ENCODE results near the gene MPND.
"Not testable (repeated sequence)": the region's sequence is repeated elsewhere in the genome, so short reads cannot be mapped to it uniquely, and the experiment has no call there.

Gene MPND

DNA sequence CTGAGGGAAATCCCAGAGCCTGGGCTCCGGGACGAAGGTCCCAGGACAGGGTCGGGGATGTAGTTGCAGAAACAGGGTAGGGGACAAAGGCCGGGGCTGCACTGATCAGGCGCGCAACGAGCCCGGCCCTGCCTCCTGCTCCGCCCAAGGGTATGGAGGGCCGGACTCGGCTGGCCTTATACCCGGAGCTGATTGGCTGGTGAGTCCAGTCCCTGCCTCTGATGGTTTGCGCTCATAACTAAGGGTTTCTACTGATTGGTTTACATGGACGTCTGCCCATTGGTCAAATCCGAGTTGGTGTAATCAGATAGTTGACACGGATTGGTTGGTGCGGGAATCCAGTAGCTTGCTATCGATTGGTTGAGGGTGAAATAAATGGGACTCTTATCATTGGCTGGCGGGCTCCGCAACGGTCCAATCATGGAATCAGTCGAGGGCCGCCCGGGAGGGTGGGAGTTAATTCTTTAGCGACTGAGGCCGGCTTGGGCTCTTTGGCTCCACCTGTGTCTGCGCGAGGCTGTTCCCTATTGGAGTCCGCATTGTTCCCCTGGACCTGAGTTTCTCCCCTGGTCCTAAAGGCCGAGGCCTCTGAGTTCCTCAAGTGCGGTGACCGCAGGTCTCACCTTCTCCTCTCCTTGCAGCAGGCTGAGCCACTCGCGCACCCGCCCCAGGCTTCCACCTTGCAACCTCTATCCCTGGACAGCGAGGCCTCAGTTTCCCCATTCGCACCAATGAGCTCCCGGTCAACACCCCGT, 570 bp upstream of the MPND start:
- peak; percentile 99 for DNase-seq
- in situ Hi-C loops (cut with MboI; ENCODE audit: low pct_unique_long_range_greater_than_20kb, low sequenced_read_pairs), result no loop called here

DNA sequence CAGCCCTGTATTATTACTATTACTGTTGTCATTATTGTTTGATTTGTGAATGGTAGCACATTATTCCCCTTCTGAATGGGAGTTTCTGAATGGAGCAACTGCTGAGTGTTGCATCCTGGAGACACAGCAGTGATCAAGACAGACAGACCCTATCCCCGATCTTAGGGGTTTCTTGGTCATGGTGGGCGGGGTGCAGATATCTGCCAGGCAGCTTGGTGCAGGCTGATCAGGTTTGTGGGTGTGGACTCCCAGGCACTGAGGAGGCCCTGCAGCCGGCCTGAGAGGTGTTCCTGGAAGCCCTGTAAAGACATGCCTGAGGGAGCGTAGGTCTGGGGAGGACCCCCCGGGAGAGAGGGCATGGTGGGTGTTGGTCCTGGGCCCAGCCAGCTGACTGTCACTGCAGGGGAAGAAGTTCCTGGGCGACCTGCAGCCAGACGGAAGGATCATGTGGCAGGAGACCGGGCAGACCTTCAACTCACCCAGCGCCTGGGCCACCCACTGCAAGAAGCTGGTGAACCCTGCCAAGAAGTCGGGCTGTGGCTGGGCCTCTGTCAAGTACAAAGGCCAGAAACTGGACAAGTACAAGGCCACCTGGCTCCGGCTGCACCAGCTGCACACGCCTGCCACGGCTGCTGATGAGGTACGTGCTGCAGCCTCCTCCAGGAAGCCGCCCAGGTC, 2.1 kb downstream of the MPND start:
- in situ Hi-C loops (cut with MboI; ENCODE audit: low pct_unique_long_range_greater_than_20kb, low sequenced_read_pairs), result no loop called here
- DNase-seq, result no peak

DNA sequence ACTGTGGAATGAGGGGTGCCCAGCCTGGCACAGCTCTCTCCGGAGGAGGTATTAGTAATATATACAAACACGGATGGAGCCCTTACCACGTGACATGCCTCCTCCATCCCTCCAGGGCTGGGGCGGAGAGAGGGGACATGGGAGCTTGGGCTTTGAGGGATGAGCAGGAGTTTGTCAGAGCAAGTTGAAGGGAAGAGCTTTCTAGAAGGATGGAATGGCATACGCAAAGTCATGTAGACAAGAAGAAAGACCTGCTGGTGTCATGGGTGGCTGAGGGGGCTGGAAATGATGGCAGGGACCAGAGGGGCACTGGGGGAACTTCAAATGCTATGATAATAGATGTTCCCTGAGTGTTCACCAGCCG, 2.6 kb downstream of the MPND start:
- in situ Hi-C loops (cut with MboI; ENCODE audit: low pct_unique_long_range_greater_than_20kb, low sequenced_read_pairs), result no loop called here
- DNase-seq, result no peak

DNA sequence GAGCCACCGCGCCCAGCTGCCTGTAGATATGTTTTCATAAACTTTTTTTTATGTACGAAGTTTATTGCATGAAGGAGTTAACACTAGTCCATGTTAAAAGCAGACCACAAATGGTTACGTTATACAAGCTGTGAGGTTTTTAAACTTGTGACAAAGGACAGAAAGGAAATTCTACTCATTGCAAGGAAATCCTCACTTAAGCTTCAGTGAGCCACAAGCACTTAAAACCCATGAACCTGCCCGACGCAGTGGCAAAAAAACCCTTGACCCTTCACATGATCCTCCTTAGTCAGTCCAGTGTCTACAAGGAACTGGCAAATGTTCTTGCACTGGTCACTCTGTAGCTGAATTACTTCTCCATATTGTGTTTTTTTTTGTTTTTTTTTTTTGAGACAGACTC, 4.2 kb downstream of the MPND start:
- no peak for DNase-seq
- in situ Hi-C loops (cut with MboI; ENCODE audit: low pct_unique_long_range_greater_than_20kb, low sequenced_read_pairs), result no loop called here

DNA sequence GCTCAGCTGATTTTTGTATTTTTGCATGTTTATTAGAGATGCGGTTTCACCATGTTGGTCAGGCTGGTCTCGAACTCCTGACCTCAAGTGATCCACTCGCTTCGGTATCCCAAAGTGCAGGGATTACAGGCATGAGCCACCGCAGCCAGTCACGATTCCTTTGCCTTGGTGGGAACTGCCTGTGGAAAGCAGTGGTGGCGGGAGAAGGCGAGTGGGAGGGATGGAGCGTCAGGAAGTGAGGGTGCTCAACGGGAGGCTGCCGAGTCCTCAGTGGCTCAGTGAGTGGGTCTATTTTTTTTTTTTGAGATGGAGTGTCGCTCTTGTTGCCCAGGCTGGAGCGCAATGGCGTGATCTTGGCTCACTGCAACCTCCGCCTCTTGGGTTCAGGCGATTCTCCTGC, 5.9 kb downstream of the MPND start:
- DNase-seq; in situ Hi-C loops (cut with MboI; ENCODE audit: low pct_unique_long_range_greater_than_20kb, low sequenced_read_pairs): not testable (repeated sequence)

DNA sequence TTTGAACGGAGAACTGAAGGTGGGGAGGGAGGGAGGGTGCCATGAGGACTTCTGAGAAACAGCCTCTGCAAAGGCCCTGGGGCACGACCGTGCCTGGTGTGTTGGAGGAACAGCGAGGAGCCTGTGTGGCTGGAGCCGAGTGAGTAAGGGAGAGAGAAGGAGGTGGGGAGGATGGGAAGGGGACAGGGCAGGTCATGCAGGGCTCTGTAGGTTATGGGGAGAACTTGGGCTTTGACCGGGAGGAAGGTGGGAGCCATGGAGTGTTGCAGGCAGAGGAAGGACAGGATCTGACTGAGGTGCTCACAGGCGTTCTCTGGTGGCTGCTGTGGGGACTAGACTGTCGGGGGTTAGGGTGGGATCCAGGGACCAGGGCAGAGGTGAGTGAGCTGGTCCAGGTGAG, 6.7 kb downstream of the MPND start:
- no peak for DNase-seq
- in situ Hi-C loops (cut with MboI; ENCODE audit: low pct_unique_long_range_greater_than_20kb, low sequenced_read_pairs), result no loop called here

DNA sequence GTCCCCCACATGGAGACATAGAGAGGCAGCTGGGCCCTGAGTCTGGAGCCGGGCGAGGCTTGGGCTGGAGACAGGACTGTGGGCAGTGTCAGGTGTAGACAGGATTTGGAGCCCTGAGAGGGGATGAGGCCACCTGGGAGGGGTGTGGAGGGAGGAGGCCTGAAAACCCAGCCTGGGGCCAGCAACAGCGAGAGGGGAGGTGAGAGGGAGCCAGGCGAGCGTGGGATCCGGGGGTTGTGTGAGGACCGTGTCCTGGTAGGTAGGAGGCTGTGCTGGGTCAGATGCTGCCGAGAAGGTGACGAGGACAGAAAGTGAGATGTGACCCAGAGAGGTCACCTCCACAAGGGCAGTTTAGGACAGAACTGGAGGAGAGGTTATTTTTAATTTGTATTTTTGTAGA, 7.4 kb downstream of the MPND start:
- DNase-seq, result no peak
- in situ Hi-C loops (cut with MboI; ENCODE audit: low pct_unique_long_range_greater_than_20kb, low sequenced_read_pairs), result no loop called here

DNA sequence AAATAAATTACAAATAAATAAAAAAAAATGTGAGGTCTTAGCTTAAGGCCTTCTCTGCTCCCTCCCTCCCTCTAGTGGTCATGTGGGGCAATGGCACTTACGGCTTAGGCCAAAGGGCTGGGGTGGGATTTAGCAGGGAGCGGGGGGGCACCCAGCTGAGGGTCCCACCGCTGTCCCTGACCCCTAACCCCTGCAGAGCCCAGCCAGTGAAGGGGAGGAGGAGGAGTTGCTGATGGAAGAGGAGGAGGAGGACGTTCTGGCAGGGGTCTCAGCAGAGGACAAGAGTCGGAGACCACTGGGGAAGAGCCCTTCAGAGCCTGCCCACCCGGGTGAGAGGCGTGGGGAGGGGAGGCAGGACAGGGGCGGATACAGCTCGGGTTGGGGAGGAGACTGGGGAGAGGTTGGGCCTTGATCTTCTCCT, 9.3 kb downstream of the MPND start:
- peak; percentile 52 for DNase-seq
- in situ Hi-C loops (cut with MboI; ENCODE audit: low pct_unique_long_range_greater_than_20kb, low sequenced_read_pairs), result no loop called here

DNA sequence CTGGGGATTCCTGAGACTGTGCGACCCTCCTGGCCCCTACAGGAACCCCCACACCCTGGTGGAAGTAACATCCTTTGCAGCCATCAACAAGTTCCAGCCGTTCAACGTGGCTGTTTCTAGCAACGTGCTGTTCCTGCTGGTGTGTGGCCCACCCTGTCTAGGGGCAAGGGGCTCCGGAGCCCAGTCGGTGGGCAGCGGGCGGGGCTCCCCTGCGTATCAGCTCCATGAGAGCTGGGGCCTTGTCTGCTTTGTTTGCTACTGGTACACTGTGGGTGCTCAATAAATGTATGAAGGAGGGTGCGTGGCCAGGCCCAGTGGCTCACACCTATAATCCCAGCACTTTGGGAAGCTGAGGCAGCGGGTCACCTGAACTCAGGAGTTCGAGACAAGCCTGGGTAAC, 10.9 kb downstream of the MPND start:
- no peak for DNase-seq
- in situ Hi-C loops (cut with MboI; ENCODE audit: low pct_unique_long_range_greater_than_20kb, low sequenced_read_pairs), result no loop called here

DNA sequence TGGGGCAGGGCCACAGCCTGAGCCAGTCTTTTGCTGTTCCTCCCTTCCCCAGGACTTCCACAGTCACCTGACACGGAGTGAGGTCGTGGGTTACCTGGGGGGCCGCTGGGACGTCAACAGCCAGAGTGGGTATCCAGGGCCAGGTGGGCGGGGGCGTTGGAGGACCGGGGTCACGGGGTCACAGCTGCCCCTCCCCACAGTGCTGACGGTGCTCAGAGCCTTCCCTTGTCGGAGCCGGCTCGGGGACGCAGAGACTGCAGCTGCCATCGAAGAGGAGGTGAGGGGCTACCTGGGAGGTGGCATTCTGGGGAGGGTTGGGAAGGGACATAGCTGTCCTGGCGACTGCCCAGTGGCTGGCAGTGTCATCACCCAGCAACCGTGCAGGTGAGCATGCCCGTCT, 11.5 kb downstream of the MPND start:
- in situ Hi-C loops (cut with MboI; ENCODE audit: low pct_unique_long_range_greater_than_20kb, low sequenced_read_pairs), result no loop called here

DNA sequence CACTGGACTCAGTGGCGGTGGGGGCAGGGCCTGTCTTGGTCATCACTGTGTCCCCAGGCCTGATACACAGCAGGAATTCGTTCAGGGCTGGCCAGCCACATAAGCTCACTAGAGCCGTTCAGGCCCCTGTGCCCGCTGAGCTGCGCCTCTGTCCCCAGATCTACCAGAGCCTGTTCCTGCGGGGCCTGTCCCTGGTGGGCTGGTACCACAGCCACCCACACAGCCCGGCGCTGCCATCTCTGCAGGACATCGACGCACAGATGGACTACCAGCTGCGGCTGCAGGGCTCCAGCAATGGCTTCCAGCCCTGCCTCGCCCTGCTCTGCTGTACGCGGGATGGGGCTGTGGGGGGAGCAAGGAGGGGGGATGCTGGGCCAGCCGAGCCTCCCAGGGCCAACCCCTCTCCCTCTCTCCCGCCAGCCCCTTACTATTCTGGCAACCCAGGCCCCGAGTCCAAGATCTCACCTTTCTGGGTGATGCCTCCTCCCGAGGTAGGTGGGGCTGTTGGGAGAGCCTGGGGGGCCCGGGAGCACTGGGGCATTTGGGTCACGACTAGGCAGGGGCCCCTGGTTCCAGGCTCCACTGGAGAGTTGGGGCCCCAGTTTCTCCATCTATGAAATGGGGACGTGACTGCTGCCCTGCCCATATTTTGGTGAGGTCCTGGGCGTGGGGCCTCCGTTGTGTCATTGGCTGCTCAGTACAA, 13.9 kb downstream of the MPND start:
- DNase-seq, result no peak

More for the DNA sequence above, 11.5 kb downstream of the MPND start:
- DNase-seq, result no peak

DNA sequence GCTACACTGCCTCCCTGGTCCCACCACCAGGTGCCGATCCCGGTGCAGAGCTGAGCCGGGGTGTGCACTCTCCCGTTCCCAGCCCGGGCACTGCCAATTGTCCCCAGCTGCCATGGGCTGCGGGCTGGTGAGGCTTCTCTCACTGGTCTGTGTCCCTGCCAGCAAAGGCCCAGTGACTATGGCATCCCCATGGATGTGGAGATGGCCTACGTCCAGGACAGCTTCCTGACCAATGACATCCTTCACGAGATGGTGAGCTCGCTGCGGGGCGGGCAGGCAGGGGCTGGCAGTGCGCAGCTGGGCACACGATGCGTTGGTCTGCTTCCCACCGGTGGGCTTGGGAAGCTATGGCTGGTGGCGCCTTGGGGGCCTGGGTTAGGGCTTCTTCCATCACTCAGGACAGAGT, 14.6 kb downstream of the MPND start:
- in situ Hi-C loops (cut with MboI; ENCODE audit: low pct_unique_long_range_greater_than_20kb, low sequenced_read_pairs), result no loop called here
- DNase-seq, result no peak

More for the DNA sequence above, 13.9 kb downstream of the MPND start:
- in situ Hi-C loops (cut with MboI; ENCODE audit: low pct_unique_long_range_greater_than_20kb, low sequenced_read_pairs), result no loop called here

DNA sequence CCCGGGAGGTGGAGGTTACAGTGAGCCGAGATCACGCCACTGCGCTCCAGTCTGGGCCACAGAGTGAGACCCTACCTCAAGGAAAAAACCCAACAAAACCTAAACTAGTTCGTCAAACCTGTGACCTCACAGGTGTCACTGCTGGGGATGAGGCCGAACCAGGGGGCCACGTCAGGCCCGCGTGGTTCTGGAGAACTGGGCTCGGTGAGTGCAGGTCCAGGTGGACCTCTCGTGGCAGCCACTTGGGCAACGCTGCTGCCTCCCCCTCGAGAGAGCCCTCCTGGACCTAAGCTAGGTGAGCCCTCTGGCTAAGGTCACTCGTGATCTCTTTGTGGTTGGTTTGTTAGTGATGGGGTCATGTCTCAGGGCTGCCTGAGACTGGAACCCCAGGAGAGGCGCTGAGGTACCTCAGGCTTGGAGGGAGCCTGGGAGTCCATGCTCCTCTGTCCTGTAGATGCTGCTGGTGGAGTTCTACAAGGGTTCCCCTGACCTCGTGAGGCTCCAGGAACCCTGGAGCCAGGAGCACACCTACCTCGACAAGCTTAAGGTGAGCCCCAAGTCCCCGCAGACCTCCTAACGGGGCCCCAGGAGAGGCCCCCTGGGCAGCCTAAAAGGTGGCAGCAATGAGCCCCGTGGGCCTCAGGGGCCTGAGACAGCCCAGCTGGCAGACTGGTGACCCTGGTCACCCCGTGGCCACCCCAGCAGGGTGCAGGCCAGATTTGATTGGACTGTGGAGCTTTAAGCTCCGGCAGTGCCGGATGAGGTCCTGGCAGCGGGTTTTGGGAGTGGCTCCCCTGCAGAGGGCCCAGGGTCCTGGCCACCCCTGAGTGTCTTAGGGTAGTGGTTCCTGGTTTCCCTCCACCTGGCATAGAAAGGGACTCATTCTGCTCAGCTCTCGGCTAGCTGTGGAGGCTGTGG, 15.6 kb downstream of the MPND start:
- DNase-seq, result no peak
- in situ Hi-C loops (cut with MboI; ENCODE audit: low pct_unique_long_range_greater_than_20kb, low sequenced_read_pairs), result no loop called here

DNA sequence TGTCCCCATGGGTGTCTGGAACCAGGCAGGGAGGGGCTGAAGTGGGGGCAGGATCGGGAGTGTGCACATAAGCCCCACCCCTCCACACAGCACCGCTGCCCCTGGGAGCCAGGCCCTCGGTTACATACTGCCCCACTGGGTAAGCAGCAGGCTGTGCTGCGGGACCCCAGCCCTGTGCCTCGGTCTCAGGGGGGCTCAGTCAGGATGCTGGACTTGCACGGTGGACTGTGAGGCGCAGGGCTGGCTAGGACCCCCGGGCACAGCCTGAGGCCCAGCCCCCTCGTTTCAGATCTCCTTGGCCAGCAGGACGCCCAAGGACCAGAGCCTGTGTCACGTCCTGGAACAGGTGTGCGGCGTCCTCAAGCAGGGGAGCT, 16.3 kb downstream of the MPND start:
- DNase-seq, result no peak
- in situ Hi-C loops (cut with MboI; ENCODE audit: low pct_unique_long_range_greater_than_20kb, low sequenced_read_pairs), result no loop called here

DNA sequence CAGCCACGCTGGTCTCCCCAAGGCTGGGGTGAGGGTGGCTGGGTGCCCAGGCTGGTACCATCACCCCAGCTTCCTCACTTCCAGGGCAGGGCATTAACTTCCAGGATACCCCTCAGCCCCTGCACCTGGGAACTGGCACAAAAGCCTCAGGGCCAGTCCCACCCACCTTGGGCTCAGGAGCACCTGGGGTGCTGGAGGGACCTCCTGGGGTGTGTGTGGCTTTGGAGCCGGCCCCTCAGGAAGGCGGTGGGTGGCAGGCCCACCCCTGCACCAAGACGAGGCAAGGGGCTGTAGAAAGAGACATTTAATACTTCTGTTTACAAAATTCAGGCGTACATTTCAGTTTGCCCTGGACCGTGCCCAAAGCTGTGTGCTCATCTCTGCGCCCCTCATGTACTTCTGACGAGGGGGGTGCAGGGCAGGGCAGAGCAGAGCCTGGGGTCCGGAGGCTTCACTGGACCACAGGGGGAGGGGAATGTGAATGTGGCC, 16.8 kb downstream of the MPND start:
- in situ Hi-C loops (cut with MboI; ENCODE audit: low pct_unique_long_range_greater_than_20kb, low sequenced_read_pairs), result no loop called here

DNA sequence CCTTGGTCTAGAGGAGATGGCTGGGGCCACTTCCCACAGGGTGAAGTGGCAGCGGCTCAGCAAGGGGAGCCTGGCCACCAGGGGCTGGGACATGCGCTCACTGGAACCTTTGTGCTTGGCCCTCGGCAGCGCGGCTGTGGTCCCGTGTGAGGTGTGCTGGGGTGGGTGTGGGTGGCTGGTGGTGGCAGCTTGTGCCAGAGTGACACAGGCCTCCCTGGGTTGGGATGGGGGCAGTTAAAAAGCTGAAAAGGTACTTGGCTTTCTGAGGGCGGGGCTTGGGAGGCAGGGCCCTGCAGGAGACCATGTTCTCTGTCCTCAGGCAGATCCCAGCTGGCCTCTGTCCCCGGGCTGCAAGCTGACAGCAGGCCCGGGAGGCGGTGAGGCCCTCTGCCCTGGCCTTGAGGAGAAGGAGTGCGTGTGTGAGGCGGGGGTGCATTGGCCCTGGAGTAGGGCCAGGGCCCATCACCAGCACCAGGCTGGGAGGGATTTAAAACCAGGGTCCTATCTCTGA, 17.3 kb downstream of the MPND start:
- no peak for DNase-seq
- in situ Hi-C loops (cut with MboI; ENCODE audit: low pct_unique_long_range_greater_than_20kb, low sequenced_read_pairs), result no loop called here

More for the DNA sequence above, 16.8 kb downstream of the MPND start:
- DNase-seq, result no peak

DNA sequence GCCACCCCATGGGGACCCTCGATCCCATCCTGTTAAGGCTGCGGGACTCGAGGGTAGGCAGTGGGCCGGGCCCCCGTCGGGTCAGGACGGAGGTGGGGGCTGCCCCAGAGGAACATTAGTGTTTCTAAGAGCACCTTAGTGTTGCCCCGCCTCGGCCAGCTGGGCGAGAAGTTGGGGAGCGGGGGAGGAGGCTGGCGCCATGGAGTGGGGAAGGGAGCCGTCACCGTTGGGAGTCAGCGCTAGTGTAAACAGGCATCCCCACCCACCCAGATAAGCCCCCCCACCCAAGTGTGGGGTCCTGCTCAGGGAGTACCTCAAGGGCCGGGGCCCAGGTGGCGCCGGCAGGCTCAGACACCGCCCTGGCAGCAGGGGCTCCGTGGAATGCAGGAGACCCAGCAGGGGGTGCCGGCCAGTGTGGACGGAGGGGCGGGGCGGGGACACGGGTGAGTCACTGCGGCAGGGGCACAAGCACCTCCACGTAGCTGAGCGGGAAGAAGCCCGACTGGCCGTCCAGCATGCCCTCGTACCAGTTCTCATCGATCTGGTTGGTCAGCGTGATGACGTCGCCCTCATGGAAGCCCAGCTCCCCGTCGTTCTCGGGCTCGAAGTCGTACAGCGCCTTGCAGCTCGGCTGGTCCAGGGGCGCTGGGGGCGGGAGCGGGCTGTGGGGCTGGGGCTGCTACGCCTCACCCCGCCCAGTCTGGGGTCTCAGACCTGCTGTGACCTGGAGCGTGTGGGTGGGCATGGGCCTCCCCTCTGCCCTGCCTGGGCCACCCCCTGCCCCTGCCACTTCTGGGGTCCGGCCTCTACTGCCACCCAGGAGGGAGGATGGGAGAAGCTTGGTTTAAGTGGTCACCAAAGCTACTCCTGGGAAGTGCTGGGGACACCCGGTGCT, 18.0 kb downstream of the MPND start:
- in situ Hi-C loops (cut with MboI; ENCODE audit: low pct_unique_long_range_greater_than_20kb, low sequenced_read_pairs), result no loop called here
- no peak for DNase-seq
